Activated B cell treated with CpG ODN at 0.5 μM for 24 hours (primary cell): ENCODE data around the gene HS6ST1. TPM values are rescaled to one million over a fixed set of nuclear protein-coding genes. Genes with fewer than 3 reads are reported as not detected.
A peak's percentile ranks its signal among the peaks of the same experiment; 100 is the strongest.

Experiments
- ATAC-seq: fragments of 200-7000 bp; cut with Tn5 transposase; one replicate; pipeline ENCODE4 v1.10.0; 2021; ENCODE audit warnings: low read depth, mild to moderate bottlenecking, moderate library complexity
- CTCF ChIA-PET: fragments of 350-600 bp; sonication (Branson Sonifier 250); formaldehyde crosslinking; loops from one replicate; lab custom pipeline; 2021; ENCODE audit warnings: antibody characterized with exemption; lab: Charles Lee
- POLR2A ChIA-PET: fragments of 350-600 bp; sonication (Branson Sonifier 250); formaldehyde crosslinking; loops from one replicate; lab custom pipeline; 2021; ENCODE audit warnings: antibody characterized with exemption; lab: Charles Lee
- DNase-seq: peaks from one replicate; pipeline ENCODE4 v3.0.0; 2022
- H3K27ac Mint-ChIP-seq: one replicate; pipeline ENCODE4 v1.8.0; 2020; ENCODE audit warnings: mixed read lengths
- H3K27me3 Mint-ChIP-seq: one replicate; pipeline ENCODE4 v1.8.0; 2021; ENCODE audit warnings: mixed read lengths
- H3K36me3 Mint-ChIP-seq: one replicate; pipeline ENCODE4 v1.8.0; 2021; ENCODE audit warnings: low read depth, mixed read lengths
- H3K4me1 Mint-ChIP-seq: one replicate; pipeline ENCODE4 v1.8.0; 2021; ENCODE audit warnings: mixed read lengths
- H3K4me3 Mint-ChIP-seq: one replicate; pipeline ENCODE4 v1.8.0; 2020; ENCODE audit warnings: mild to moderate bottlenecking, mixed read lengths
- H3K9me3 Mint-ChIP-seq: one replicate; pipeline ENCODE4 v1.8.0; 2020; ENCODE audit warnings: mixed read lengths
- CTCF ChIP-seq: fragments of 200-600 bp; IDR thresholded peaks from one replicate; pipeline ENCODE4 v1.8.0; 2022; ENCODE audit warnings: antibody characterized with exemption, mild to moderate bottlenecking
- intact Hi-C: fragments of 100-400 bp; cut with micrococcal nuclease; formaldehyde crosslinking; loops from one replicate; pipeline ENCODE4 v1.15.1; 2024
- total RNA-seq: library from RNA; stranded (reverse); gene quantifications from 2 replicates; pipeline ENCODE4 v1.2.3, GENCODE V29; 2022

Gene HS6ST1
- total RNA-seq, 1 donor from 2014 or later = 16.9 TPM

GRCh38 chr2:128291161-128291843, 27.4 kb downstream of the HS6ST1 start:
- peak; percentile 95 for ATAC-seq
- ChIA-PET POLR2A (no interaction called here), CTCF (no interaction called here)
- Mint-ChIP-seq H3K36me3 (peaks cover 13% of the 10 kb centered on the region), H3K27me3 (no peaks in the 10 kb centered on the region), H3K4me1 (peaks cover 28% of the 10 kb centered on the region), H3K27ac (no peak overlapping the region), H3K4me3 (no peak overlapping the region), H3K9me3 (no peaks in the 10 kb centered on the region)
- DNase-seq = no peak
- intact Hi-C loops = loop anchor here (1.0 kb wide), 1 partner anchor 26 kb away; no protein-coding TSS in a partner anchor
- no peak for TF ChIP-seq CTCF

- H3K4me1 Mint-ChIP-seq = peaks cover 20% of the 10 kb centered on the region
- no peak for DNase-seq
- H3K36me3 Mint-ChIP-seq = peaks cover 16% of the 10 kb centered on the region
- H3K4me3 Mint-ChIP-seq = no peak overlapping the region
- no peak for TF ChIP-seq CTCF
- intact Hi-C loops = no loop called here
- POLR2A ChIA-PET = interaction anchor here (0.7 kb wide), 1 partner anchor 62 kb away, joined by 11 read pairs; no protein-coding TSS in a partner anchor
- H3K9me3 Mint-ChIP-seq = no peaks in the 10 kb centered on the region
- no peak for ATAC-seq
- CTCF ChIA-PET = no interaction called here
- H3K27me3 Mint-ChIP-seq = no peaks in the 10 kb centered on the region
- H3K27ac Mint-ChIP-seq = no peak overlapping the region
Observed at GRCh38 chr2:128290356-128290755, 28.3 kb downstream of the HS6ST1 start.

- DNase-seq (no peak), ATAC-seq (no peak)
- TF ChIP-seq CTCF = no peak
- POLR2A ChIA-PET = no interaction called here
- Mint-ChIP-seq H3K4me3 (no peak overlapping the region), H3K27me3 (no peaks in the 10 kb centered on the region), H3K27ac (no peak overlapping the region), H3K4me1 (peaks cover 19% of the 10 kb centered on the region), H3K36me3 (peaks cover 16% of the 10 kb centered on the region), H3K9me3 (no peaks in the 10 kb centered on the region)
- CTCF ChIA-PET = no interaction called here
- intact Hi-C loops = no loop called here
Observed at GRCh38 chr2:128289439-128289838, 29.2 kb downstream of the HS6ST1 start.

- H3K27me3 Mint-ChIP-seq = no peaks in the 10 kb centered on the region
- no peak for ATAC-seq
- H3K27ac Mint-ChIP-seq = no peak overlapping the region
- H3K4me3 Mint-ChIP-seq = no peak overlapping the region
- no peaks in the 10 kb centered on the region for H3K9me3 Mint-ChIP-seq
- H3K4me1 Mint-ChIP-seq = peaks cover 21% of the 10 kb centered on the region
- TF ChIP-seq CTCF = no peak
- intact Hi-C loops = no loop called here
- CTCF ChIA-PET = no interaction called here
- peaks cover 16% of the 10 kb centered on the region for H3K36me3 Mint-ChIP-seq
- POLR2A ChIA-PET = no interaction called here
- DNase-seq = no peak
Observed at GRCh38 chr2:128288781-128289180, 29.9 kb downstream of the HS6ST1 start.

GRCh38 chr2:128287780-128288735, 30.6 kb downstream of the HS6ST1 start:
- no peaks in the 10 kb centered on the region for H3K27me3 Mint-ChIP-seq
- ATAC-seq (no peak), DNase-seq (no peak)
- TF ChIP-seq CTCF = no peak
- intact Hi-C loops = no loop called here
- ChIA-PET POLR2A (no interaction called here), CTCF (no interaction called here)
- H3K36me3 Mint-ChIP-seq = peaks cover 16% of the 10 kb centered on the region
- peaks cover 28% of the 10 kb centered on the region for H3K4me1 Mint-ChIP-seq
- H3K27ac Mint-ChIP-seq = no peak overlapping the region
- H3K9me3 Mint-ChIP-seq = no peaks in the 10 kb centered on the region
- no peak overlapping the region for H3K4me3 Mint-ChIP-seq
